Heart left ventricle (tissue), 16 donors: ENCODE measurements around the gene GALNTL6. TPM values are rescaled to one million over a fixed set of nuclear protein-coding genes. Genes with fewer than 3 reads are reported as not detected.

Experiments
- ATAC-seq, 4 donors: fragments of 200-7000 bp; cut with Tn5 transposase; one replicate each; pipeline ENCODE4 v1.9.1; 2020 to 2022; ENCODE audit warnings: moderate library complexity in 4 of 4, mild to moderate bottlenecking in 3 of 4, moderate number of reproducible peaks in 1 of 4
- DNase-seq, 5 donors: peaks; one replicate each; pipeline ENCODE4 v3.0.0-alpha.2; 2020
- H3K27ac ChIP-seq, 12 donors: fragments of 200-600 bp; sonication (generic) in 4 of 12; one replicate each; pipeline versions ENCODE4 v1.5.0 to v1.8.0; 2016 to 2022; ENCODE audit warnings: mild to moderate bottlenecking in 2 of 12
- H3K27me3 ChIP-seq, 9 donors: fragments of 200-600 bp; sonication (generic) in 2 of 9; one replicate each; pipeline versions ENCODE4 v1.5.1 to v1.8.0; 2016 to 2022; ENCODE audit warnings: mild to moderate bottlenecking in 3 of 9
- H3K36me3 ChIP-seq, 9 donors: fragments of 200-600 bp; sonication (generic) in 2 of 9; one replicate each; pipeline versions ENCODE4 v1.5.0 to v1.8.0; 2018 to 2022; ENCODE audit warnings: mild to moderate bottlenecking in 2 of 9
- H3K4me1 ChIP-seq, 12 donors: fragments of 200-600 bp; sonication (generic) in 4 of 12; one replicate each; pipeline versions ENCODE4 v1.5.0 to v1.8.0; 2016 to 2022; ENCODE audit warnings: mild to moderate bottlenecking in 3 of 12
- H3K4me3 ChIP-seq, 12 donors: fragments of 200-600 bp; sonication (generic) in 4 of 12; one replicate each; pipeline versions ENCODE4 v1.5.0 to v1.8.0; 2017 to 2022; ENCODE audit warnings: mild to moderate bottlenecking in 9 of 12, moderate library complexity in 4 of 12
- H3K9me3 ChIP-seq, 12 donors: fragments of 200-600 bp; sonication (generic) in 4 of 12; one replicate each; pipeline versions ENCODE4 v1.5.0 to v1.8.0; 2016 to 2022; ENCODE audit warnings: mild to moderate bottlenecking in 1 of 12
- CTCF ChIP-seq, 12 donors: fragments of 200-600 bp; sonication (generic) in 4 of 12; IDR thresholded peaks; one replicate each; pipeline versions ENCODE4 v1.5.0 to v1.8.0; 2018 to 2022; ENCODE audit warnings: antibody characterized with exemption in 12 of 12, mild to moderate bottlenecking in 5 of 12
- POLR2A ChIP-seq, 2 donors: fragments of 450-650 bp; IDR thresholded peaks; one replicate each; pipeline ENCODE4 v1.6.1; 2017; ENCODE audit warnings: antibody characterized with exemption in 2 of 2, mild to moderate bottlenecking in 2 of 2, moderate library complexity in 2 of 2
- WGBS, 4 donors: extraction: QIAGEN DNeasy Blood & Tissue Kit in 2 of 4; methylation state at CpG; one replicate each; pipeline versions ENCODE4 v1.1.5 to v1.1.7; 2013 to 2018; 5-methylcytosine and 5-hydroxymethylcytosine counted together
- intact Hi-C, 10 donors: fragments of 100-400 bp; cut with DNase I; formaldehyde crosslinking; loops; one replicate each; pipeline versions ENCODE4 v1.11.1 to v1.14.2; 2022
- polyA plus RNA-seq, 2 donors: library from polyadenylated mRNA; stranded (reverse); fragments of 200-250 nt; gene quantifications; one replicate each; pipeline ENCODE4 v1.2.3, GENCODE V29; 2013
- total RNA-seq, 9 donors: library from RNA; depleted of rRNA in 2 of 9; stranded (reverse); fragments of >200 nt in 2 of 9; fragmentation: NEBNext Ultra II Directional in 3 of 9; extraction: Animal tissue kit (Norgen Biotek cat#: 25700) in 3 of 9; gene quantifications; one replicate each; pipeline versions ENCODE4 v1.1.0 to v1.2.4, GENCODE V29; 2016 to 2023
- donor health status: ischemic (EF 13 %, LVEDD 7.1; RV severe dilation, severe dysfunction).
- donor health status: healthy with polysubstance abuse.
- donor health status: DM: no; HTN: yes; CAD: no.
- donor health status: DM: no; HTN: no; CAD: no.
- donor health status: ischemic (EF 25% LVEDD 6.9; RV normal size, moderate dysfunction).
- donor health status: ischemic (EF 25% LVEDD 5.7; RV mildly dilated, moderate dysfunction).
- donor health status: healthy.
- donor health status: DM: yes; HTN: yes; CAD: no.
- donor health status: ischemic (EF 35%, LVEDD 5.7; RV mildly dilated, moderate dysfunction).
- donor health status: nonischemic (EF 11% LVEDD 7.7; RV severe dilation, severe dysfunction).
- donor health status: DM: yes; HTN: yes; CAD: no.
- donor health status: PGD.
- donor health status: ischemic (EF 29% LVEDD 5.4; RV normal size, mild dysfunction).
- donor health status: nonischemic (EF 23%, LVEDD 6.1; RV moderate dilation, normal function).

The GALNTL6 gene
- total and polyA plus RNA-seq, 11 donors: 0.33 to 0.52 TPM; not detected in 9

GRCh38 chr4:171985129-171985528 lies 171.9 kb downstream of the GALNTL6 start:
- Histone ChIP-seq H3K4me3 (no peak overlapping the region), H3K9me3 (no peaks in the 10 kb centered on the region), H3K27me3 (no peaks in the 10 kb centered on the region), H3K4me1 (no peaks in the 10 kb centered on the region), H3K36me3 (no peaks in the 10 kb centered on the region), H3K27ac (no peak overlapping the region)
- TF ChIP-seq POLR2A (IDR thresholded peaks at IDR 0.05): no peak
- no peak for TF ChIP-seq CTCF (IDR thresholded peaks at IDR 0.05)
- no peak for DNase-seq
- WGBS, 4 donors: 36 to 53% (median 41%) methylated on average over 2 of the region's 2 CpGs
- intact Hi-C loops: no loop called here
- ATAC-seq: no peak

GRCh38 chr4:171993247-171993646 lies 180.0 kb downstream of the GALNTL6 start:
- no peak overlapping the region for H3K27ac ChIP-seq
- no peaks in the 10 kb centered on the region for H3K27me3 ChIP-seq
- WGBS, 4 donors: 45 to 77% (median 65%) methylated on average over 1 of the region's 1 CpG
- intact Hi-C loops: no loop called here
- DNase-seq: no peak
- no peak for TF ChIP-seq POLR2A (IDR thresholded peaks at IDR 0.05)
- TF ChIP-seq CTCF (IDR thresholded peaks at IDR 0.05): no peak
- ATAC-seq: no peak
- H3K36me3 ChIP-seq: no peaks in the 10 kb centered on the region
- peaks cover 0 to 9% (median 0%) of the 10 kb centered on the region in 12 donors for H3K9me3 ChIP-seq
- H3K4me3 ChIP-seq: no peak overlapping the region
- no peaks in the 10 kb centered on the region for H3K4me1 ChIP-seq

GRCh38 chr4:172007889-172008288 lies 194.7 kb downstream of the GALNTL6 start:
- Histone ChIP-seq H3K4me3 (no peak overlapping the region), H3K27ac (no peak overlapping the region), H3K9me3 (peaks cover 0 to 3% (median 0%) of the 10 kb centered on the region in 12 donors), H3K27me3 (no peaks in the 10 kb centered on the region), H3K36me3 (no peaks in the 10 kb centered on the region), H3K4me1 (no peaks in the 10 kb centered on the region)
- DNase-seq: no peak
- TF ChIP-seq POLR2A (IDR thresholded peaks at IDR 0.05) (no peak), CTCF (IDR thresholded peaks at IDR 0.05) (no peak)
- no peak for ATAC-seq
- intact Hi-C loops: no loop called here

GRCh38 chr4:172009446-172010230 lies 196.4 kb downstream of the GALNTL6 start:
- WGBS, 4 donors: 68 to 79% (median 74%) methylated on average over 3 of the region's 3 CpGs
- Histone ChIP-seq H3K4me1 (no peaks in the 10 kb centered on the region), H3K27me3 (no peaks in the 10 kb centered on the region), H3K36me3 (no peaks in the 10 kb centered on the region), H3K9me3 (peaks cover 0 to under 1% (median 0%) of the 10 kb centered on the region in 12 donors), H3K4me3 (no peak overlapping the region), H3K27ac (no peak overlapping the region)
- DNase-seq: no peak
- no peak for ATAC-seq
- TF ChIP-seq CTCF (IDR thresholded peaks at IDR 0.05): no peak
- no peak for TF ChIP-seq POLR2A (IDR thresholded peaks at IDR 0.05)
- intact Hi-C loops: no loop called here
